Activated CD4-positive, alpha-beta memory T cell treated with anti-CD3 and anti-CD28 coated beads, Interleukin-2, amount 10 ng/mL, durations not matched to agents 7 days and 5 days (primary cell): ENCODE measurements around the gene EIF4H. TPM values are rescaled to one million over a fixed set of nuclear protein-coding genes. Genes with fewer than 3 reads are reported as not detected.

Experiments used
- CTCF ChIA-PET: fragments of 350-600 bp; sonication (Branson Sonifier 250); formaldehyde crosslinking; loops from one replicate; lab custom pipeline; 2021; ENCODE audit warnings: antibody characterized with exemption, inconsistent platforms; lab: Charles Lee
- POLR2A ChIA-PET: fragments of 350-600 bp; sonication (Branson Sonifier 250); formaldehyde crosslinking; loops from one replicate; lab custom pipeline; 2021; ENCODE audit warnings: antibody characterized with exemption; lab: Charles Lee
- DNase-seq: peaks from one replicate; pipeline ENCODE4 v3.0.0-alpha.2; 2020
- H3K27ac Mint-ChIP-seq: one replicate; pipeline ENCODE4 v1.8.0; 2021; ENCODE audit warnings: mild to moderate bottlenecking, mixed read lengths
- H3K27me3 Mint-ChIP-seq: one replicate; pipeline ENCODE4 v1.8.0; 2021; ENCODE audit warnings: mixed read lengths
- H3K36me3 Mint-ChIP-seq: one replicate; pipeline ENCODE4 v1.8.0; 2021; ENCODE audit warnings: low read depth, mixed read lengths
- H3K4me1 Mint-ChIP-seq: one replicate; pipeline ENCODE4 v1.8.0; 2021; ENCODE audit warnings: mixed read lengths
- H3K4me3 Mint-ChIP-seq: one replicate; pipeline ENCODE4 v1.8.0; 2021; ENCODE audit warnings: mild to moderate bottlenecking, mixed read lengths
- H3K9me3 Mint-ChIP-seq: one replicate; pipeline ENCODE4 v1.8.0; 2021; ENCODE audit warnings: mixed read lengths
- total RNA-seq, 2 experiments: library from RNA; stranded (reverse); gene quantifications; one replicate each; pipeline ENCODE4 v1.2.3, GENCODE V29; 2021

EIF4H gene
- total RNA-seq, result 100 to 1,000 TPM; 295 to 320 TPM

- Mint-ChIP-seq H3K27ac (peak within 1 kb of the TSS; percentile 87), H3K4me3 (peak within 1 kb of the TSS; percentile 95), H3K36me3 (peaks cover 25% of the 10 kb centered on the region), H3K27me3 (no peaks in the 10 kb centered on the region), H3K4me1 (peaks cover 49% of the 10 kb centered on the region), H3K9me3 (no peaks in the 10 kb centered on the region)
- DNase-seq, result peak; percentile 95
- ChIA-PET CTCF (interaction anchor here (0.5 to 3.4 kb wide), 6 partner anchors 10 to 228 kb away, joined by 3 to 24 read pairs (median 6); no protein-coding TSS in a partner anchor), POLR2A (interaction anchor here (0.6 to 3.0 kb wide), 21 partner anchors 9 to 147 kb away, joined by 3 to 39 read pairs (median 3); partner anchors contain the start of gene LIMK1)
These were observed at the start of gene EIF4H for GRCh38 chr7:74173866-74174605. TSS of gene EIF4H (plus strand) at chr7:74174356. CDS start at chr7:74174384, 28 bp downstream.

GRCh38 chr7:74126220-74126880 lies 47.8 kb upstream of the EIF4H start:
- Mint-ChIP-seq H3K4me1 (no peaks in the 10 kb centered on the region), H3K27ac (no peak overlapping the region), H3K27me3 (no peaks in the 10 kb centered on the region), H3K4me3 (no peak overlapping the region), H3K9me3 (no peaks in the 10 kb centered on the region), H3K36me3 (peaks cover 2% of the 10 kb centered on the region)
- DNase-seq, result no peak
- CTCF ChIA-PET, result no interaction called here
- POLR2A ChIA-PET, result no interaction called here

GRCh38 chr7:74129887-74130286 lies 44.3 kb upstream of the EIF4H start:
- peaks cover 1% of the 10 kb centered on the region for H3K27me3 Mint-ChIP-seq
- H3K27ac Mint-ChIP-seq, result no peak overlapping the region
- H3K36me3 Mint-ChIP-seq, result no peaks in the 10 kb centered on the region
- peaks cover 7% of the 10 kb centered on the region for H3K4me1 Mint-ChIP-seq
- H3K4me3 Mint-ChIP-seq, result no peak overlapping the region
- DNase-seq, result no peak
- H3K9me3 Mint-ChIP-seq, result no peaks in the 10 kb centered on the region
- POLR2A ChIA-PET, result no interaction called here
- CTCF ChIA-PET, result no interaction called here

GRCh38 chr7:74130518-74130917 lies 43.6 kb upstream of the EIF4H start:
- Mint-ChIP-seq H3K36me3 (no peaks in the 10 kb centered on the region), H3K4me1 (peaks cover 7% of the 10 kb centered on the region), H3K4me3 (no peak overlapping the region), H3K27ac (no peak overlapping the region), H3K27me3 (peaks cover 1% of the 10 kb centered on the region), H3K9me3 (no peaks in the 10 kb centered on the region)
- CTCF ChIA-PET, result interaction anchor here (0.6 kb wide), 1 partner anchor 552 kb away, joined by 3 read pairs; the partner anchor contains the start of gene TBL2
- POLR2A ChIA-PET, result no interaction called here
- DNase-seq, result no peak

- no peaks in the 10 kb centered on the region for H3K9me3 Mint-ChIP-seq
These were observed 40.0 kb upstream of the EIF4H start for GRCh38 chr7:74134117-74134620.

GRCh38 chr7:74138334-74138867 lies 35.8 kb upstream of the EIF4H start:
- no peaks in the 10 kb centered on the region for H3K27me3 Mint-ChIP-seq
- POLR2A ChIA-PET, result no interaction called here
- CTCF ChIA-PET, result interaction anchor here (1.1 kb wide), 1 partner anchor 111 kb away, joined by 3 read pairs; no protein-coding TSS in a partner anchor
- H3K36me3 Mint-ChIP-seq, result no peaks in the 10 kb centered on the region
- H3K27ac Mint-ChIP-seq, result peak overlapping the region; percentile 40
- no peak overlapping the region for H3K4me3 Mint-ChIP-seq
- peaks cover 20% of the 10 kb centered on the region for H3K4me1 Mint-ChIP-seq
- DNase-seq, result peak; percentile 29
- no peaks in the 10 kb centered on the region for H3K9me3 Mint-ChIP-seq

More at GRCh38 chr7:74134117-74134620, 40.0 kb upstream of the EIF4H start:
- CTCF ChIA-PET, result no interaction called here
- Mint-ChIP-seq H3K4me1 (peaks cover 10% of the 10 kb centered on the region), H3K4me3 (no peak overlapping the region), H3K27me3 (peaks cover 1% of the 10 kb centered on the region), H3K27ac (no peak overlapping the region), H3K36me3 (no peaks in the 10 kb centered on the region)
- POLR2A ChIA-PET, result no interaction called here
- peak; percentile 44 for DNase-seq

- no peak for DNase-seq
- Mint-ChIP-seq H3K4me1 (peaks cover 15% of the 10 kb centered on the region), H3K27ac (peak overlapping the region; percentile 40), H3K27me3 (no peaks in the 10 kb centered on the region), H3K36me3 (no peaks in the 10 kb centered on the region), H3K4me3 (no peak overlapping the region), H3K9me3 (no peaks in the 10 kb centered on the region)
- CTCF ChIA-PET, result interaction anchor here (1.1 kb wide), 1 partner anchor 112 kb away, joined by 3 read pairs; no protein-coding TSS in a partner anchor
- POLR2A ChIA-PET, result no interaction called here
These were observed 35.0 kb upstream of the EIF4H start for GRCh38 chr7:74138945-74139843.

GRCh38 chr7:74141705-74142104 lies 32.5 kb upstream of the EIF4H start:
- POLR2A ChIA-PET, result interaction anchor here (0.9 kb wide), 1 partner anchor 33 kb away, joined by 4 read pairs; no protein-coding TSS in a partner anchor
- Mint-ChIP-seq H3K4me1 (peaks cover 13% of the 10 kb centered on the region), H3K36me3 (no peaks in the 10 kb centered on the region), H3K9me3 (no peaks in the 10 kb centered on the region), H3K27ac (no peak overlapping the region), H3K4me3 (no peak overlapping the region), H3K27me3 (peaks cover 3% of the 10 kb centered on the region)
- CTCF ChIA-PET, result interaction anchor here (0.6 to 0.7 kb wide), 2 partner anchors 43 to 129 kb away, joined by 3 read pairs; no protein-coding TSS in a partner anchor
- DNase-seq, result no peak

GRCh38 chr7:74143383-74143782 lies 30.8 kb upstream of the EIF4H start:
- ChIA-PET POLR2A (no interaction called here), CTCF (no interaction called here)
- DNase-seq, result no peak
- Mint-ChIP-seq H3K27me3 (peaks cover 3% of the 10 kb centered on the region), H3K36me3 (no peaks in the 10 kb centered on the region), H3K4me3 (no peak overlapping the region), H3K4me1 (peaks cover 9% of the 10 kb centered on the region), H3K9me3 (no peaks in the 10 kb centered on the region), H3K27ac (no peak overlapping the region)

GRCh38 chr7:74148491-74148890 lies 25.7 kb upstream of the EIF4H start:
- ChIA-PET POLR2A (no interaction called here), CTCF (no interaction called here)
- no peak for DNase-seq
- Mint-ChIP-seq H3K27me3 (peaks cover 3% of the 10 kb centered on the region), H3K27ac (no peak overlapping the region), H3K4me3 (no peak overlapping the region), H3K9me3 (no peaks in the 10 kb centered on the region), H3K36me3 (no peaks in the 10 kb centered on the region), H3K4me1 (no peaks in the 10 kb centered on the region)

GRCh38 chr7:74149071-74149470 lies 25.1 kb upstream of the EIF4H start:
- no peaks in the 10 kb centered on the region for H3K9me3 Mint-ChIP-seq
- H3K27ac Mint-ChIP-seq, result no peak overlapping the region
- ChIA-PET CTCF (no interaction called here), POLR2A (no interaction called here)
- peaks cover 3% of the 10 kb centered on the region for H3K27me3 Mint-ChIP-seq
- no peaks in the 10 kb centered on the region for H3K4me1 Mint-ChIP-seq
- no peak overlapping the region for H3K4me3 Mint-ChIP-seq
- H3K36me3 Mint-ChIP-seq, result no peaks in the 10 kb centered on the region
- no peak for DNase-seq

- no peaks in the 10 kb centered on the region for H3K9me3 Mint-ChIP-seq
- H3K4me1 Mint-ChIP-seq, result no peaks in the 10 kb centered on the region
- H3K27me3 Mint-ChIP-seq, result peaks cover 3% of the 10 kb centered on the region
- H3K27ac Mint-ChIP-seq, result no peak overlapping the region
- CTCF ChIA-PET, result no interaction called here
- POLR2A ChIA-PET, result no interaction called here
- DNase-seq, result no peak
- no peak overlapping the region for H3K4me3 Mint-ChIP-seq
- no peaks in the 10 kb centered on the region for H3K36me3 Mint-ChIP-seq
These were observed 24.6 kb upstream of the EIF4H start for GRCh38 chr7:74149603-74150002.
